ENCODE results near the gene DCUN1D1.

The DCUN1D1 gene

GRCh38 chr3:182936239-182936917, 44.0 kb downstream of the DCUN1D1 start:
- DNase-seq (ENCODE audit: low read depth in 2 of 2) = no peak

- no peak for DNase-seq (ENCODE audit: low read depth in 2 of 2)
These were observed 44.5 kb downstream of the DCUN1D1 start for GRCh38 chr3:182935803-182936202.

GRCh38 chr3:182925944-182926337, 54.4 kb downstream of the DCUN1D1 start:
- no peak for DNase-seq (ENCODE audit: low read depth in 2 of 2)

GRCh38 chr3:182925330-182925943, 54.9 kb downstream of the DCUN1D1 start:
- DNase-seq (ENCODE audit: low read depth in 2 of 2) = no peak

- DNase-seq (ENCODE audit: low read depth in 2 of 2) = no peak
These were observed 58.5 kb downstream of the DCUN1D1 start for GRCh38 chr3:182921665-182922355.

GRCh38 chr3:182920515-182921084, 59.7 kb downstream of the DCUN1D1 start:
- DNase-seq (ENCODE audit: low read depth in 2 of 2) = no peak

- DNase-seq (ENCODE audit: low read depth in 2 of 2) = no peak
These were observed 60.4 kb downstream of the DCUN1D1 start for GRCh38 chr3:182919866-182920357.

GRCh38 chr3:182917134-182917533, 63.2 kb downstream of the DCUN1D1 start:
- DNase-seq (ENCODE audit: low read depth in 2 of 2) = no peak

- no peak for DNase-seq (ENCODE audit: low read depth in 2 of 2)
These were observed 66.0 kb downstream of the DCUN1D1 start for GRCh38 chr3:182914341-182914740.

- no peak for DNase-seq (ENCODE audit: low read depth in 2 of 2)
These were observed 66.4 kb downstream of the DCUN1D1 start for GRCh38 chr3:182913889-182914288.

- DNase-seq (ENCODE audit: low read depth in 2 of 2) = no peak
These were observed 67.9 kb downstream of the DCUN1D1 start for GRCh38 chr3:182912474-182912873.

- no peak for DNase-seq (ENCODE audit: low read depth in 2 of 2)
These were observed 68.6 kb downstream of the DCUN1D1 start for GRCh38 chr3:182911782-182912111.

- DNase-seq (ENCODE audit: low read depth in 2 of 2) = no peak
These were observed 69.2 kb downstream of the DCUN1D1 start for GRCh38 chr3:182910936-182911781.

GRCh38 chr3:182909318-182910040, 70.9 kb downstream of the DCUN1D1 start:
- DNase-seq (ENCODE audit: low read depth in 2 of 2) = no peak

- no peak for DNase-seq (ENCODE audit: low read depth in 2 of 2)
These were observed 71.9 kb downstream of the DCUN1D1 start for GRCh38 chr3:182908471-182908870.

GRCh38 chr3:182906036-182906435, 74.3 kb downstream of the DCUN1D1 start:
- no peak for DNase-seq (ENCODE audit: low read depth in 2 of 2)

- DNase-seq (ENCODE audit: low read depth in 2 of 2) = no peak
These were observed 74.7 kb downstream of the DCUN1D1 start for GRCh38 chr3:182905623-182906022.

- DNase-seq (ENCODE audit: low read depth in 2 of 2) = no peak
These were observed 76.2 kb downstream of the DCUN1D1 start for GRCh38 chr3:182904164-182904563.

GRCh38 chr3:182902236-182902635, 78.1 kb downstream of the DCUN1D1 start:
- no peak for DNase-seq (ENCODE audit: low read depth in 2 of 2)

GRCh38 chr3:182896553-182896952, 83.8 kb downstream of the DCUN1D1 start:
- no peak for DNase-seq (ENCODE audit: low read depth in 2 of 2)

GRCh38 chr3:182895513-182896112, 84.7 kb downstream of the DCUN1D1 start:
- DNase-seq (ENCODE audit: low read depth in 2 of 2) = no peak
